GM20431 (cell line): ENCODE data around the gene JAML.

Experiments used
- in situ Hi-C: fragments of 300-500 bp; cut with MseI, MboI; formaldehyde crosslinking; loops from one replicate; pipeline ENCODE4 v1.15.0; 2020; ENCODE audit warnings: low sequenced_read_pairs; ENCODE audit not compliant: unreplicated experiment

Gene JAML

GRCh38 chr11:118217575-118217974, 7.2 kb downstream of the JAML start:
- in situ Hi-C loops = no loop called here

DNA sequence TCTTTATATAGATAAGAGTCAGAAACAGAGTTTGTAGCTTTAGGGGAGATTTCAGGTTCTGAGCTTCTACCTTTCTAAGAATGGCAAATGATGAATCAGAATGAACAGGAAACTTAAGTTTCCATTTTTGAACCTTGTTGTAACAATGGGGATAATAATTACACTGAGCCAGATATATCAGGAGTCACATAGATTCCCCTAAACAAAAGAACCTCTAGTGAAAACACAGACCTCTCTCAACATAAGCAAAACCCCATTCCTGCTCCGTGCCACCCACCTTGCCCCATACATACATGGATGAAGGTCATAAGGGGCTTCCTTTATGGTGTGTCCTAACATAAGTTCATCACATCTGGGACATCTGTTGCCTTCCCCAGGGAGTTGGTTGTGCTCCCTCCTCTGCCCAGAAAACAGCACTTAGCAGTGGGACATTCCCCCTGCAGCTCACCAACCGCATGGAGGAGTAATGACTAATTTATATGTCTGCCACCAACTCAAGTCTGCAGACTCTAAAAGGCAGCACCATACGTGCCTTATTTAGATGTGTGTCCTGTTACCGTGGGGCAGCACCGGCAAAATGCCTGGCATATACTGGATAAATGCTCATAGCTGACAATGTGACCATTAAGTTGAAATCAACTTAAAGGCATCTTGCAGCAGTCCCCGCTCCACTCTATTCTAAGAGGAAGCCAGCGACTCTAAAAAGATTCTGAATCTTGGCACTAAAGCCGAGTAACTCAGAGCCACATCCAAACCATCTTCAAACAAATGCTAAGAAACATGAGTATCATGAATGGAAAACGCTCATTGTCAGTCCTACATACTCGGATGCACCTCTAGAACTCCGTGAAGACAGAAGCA, 8.0 kb downstream of the JAML start:
- in situ Hi-C loops = no loop called here

DNA sequence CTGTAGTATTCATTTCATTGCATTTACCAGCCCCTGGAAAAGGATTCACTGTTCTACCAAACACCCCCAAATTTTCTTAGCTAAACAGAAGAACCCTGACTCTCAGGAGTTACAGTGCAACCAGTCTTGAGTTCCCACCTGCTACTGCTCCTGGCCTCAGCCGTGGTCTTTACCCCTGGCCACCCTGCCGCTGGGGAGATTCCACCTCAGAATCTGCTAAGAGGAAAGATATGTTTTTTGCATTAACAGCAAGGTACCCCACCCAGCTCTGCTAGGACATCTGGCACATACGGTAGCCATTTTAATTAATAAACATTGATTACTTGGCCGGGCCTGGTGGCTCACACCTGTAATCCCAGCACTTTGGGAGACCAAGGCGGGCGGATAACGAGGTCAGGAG, 9.0 kb downstream of the JAML start:
- in situ Hi-C loops = no loop called here

DNA sequence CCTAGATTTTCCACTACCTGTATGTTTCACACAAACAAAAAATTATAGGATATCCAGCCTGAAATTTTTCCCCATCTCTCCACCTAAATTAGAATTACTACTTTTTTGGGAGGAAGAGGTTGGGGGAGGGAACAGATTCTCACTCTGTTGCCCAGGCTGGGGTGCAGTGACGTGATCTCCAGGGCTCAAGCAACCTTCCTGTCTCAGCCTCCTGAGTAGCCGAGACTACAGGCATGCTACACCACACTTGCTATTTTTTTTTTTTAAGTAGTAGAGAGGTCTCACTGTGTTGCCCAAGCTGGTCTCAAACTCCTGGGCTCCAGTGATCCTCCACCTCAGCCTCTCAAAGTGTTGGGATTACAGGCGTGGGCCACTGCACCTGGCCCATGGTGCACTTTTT, 9.5 kb downstream of the JAML start:
- in situ Hi-C loops = no loop called here

DNA sequence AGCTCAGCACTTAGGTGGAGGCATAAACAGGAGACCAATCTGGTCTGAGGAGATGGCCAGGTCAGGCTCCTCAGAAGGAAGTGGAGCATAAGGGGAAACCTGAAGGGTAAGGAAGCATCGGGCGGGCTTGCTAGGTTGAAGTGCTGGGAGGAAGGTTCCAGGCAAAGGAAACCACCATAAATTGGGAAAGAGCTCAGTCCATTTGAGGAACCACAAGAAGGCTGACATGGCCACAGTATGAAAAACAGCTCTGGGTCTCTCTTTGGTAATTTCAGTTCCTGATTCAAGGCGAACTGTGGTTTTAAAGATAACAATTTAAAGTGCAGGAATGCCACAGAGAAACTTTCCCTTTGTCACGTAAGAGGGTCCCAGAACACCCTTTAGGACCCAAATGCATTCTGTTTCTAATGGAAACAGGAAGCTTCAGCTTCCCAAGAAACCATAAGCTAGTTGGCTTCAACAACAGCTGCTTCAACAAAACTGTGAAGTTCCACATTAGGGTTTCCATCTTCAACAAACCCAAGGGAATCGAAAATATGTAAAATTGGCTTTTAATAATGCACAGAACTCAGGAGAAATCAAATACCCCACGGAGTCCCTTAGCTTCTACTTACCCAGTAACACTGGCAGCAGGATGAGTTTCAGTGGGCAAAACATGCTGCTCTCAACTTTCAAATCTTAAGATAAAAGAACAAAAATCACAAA, 10.4 kb downstream of the JAML start:
- in situ Hi-C loops = no loop called here

DNA sequence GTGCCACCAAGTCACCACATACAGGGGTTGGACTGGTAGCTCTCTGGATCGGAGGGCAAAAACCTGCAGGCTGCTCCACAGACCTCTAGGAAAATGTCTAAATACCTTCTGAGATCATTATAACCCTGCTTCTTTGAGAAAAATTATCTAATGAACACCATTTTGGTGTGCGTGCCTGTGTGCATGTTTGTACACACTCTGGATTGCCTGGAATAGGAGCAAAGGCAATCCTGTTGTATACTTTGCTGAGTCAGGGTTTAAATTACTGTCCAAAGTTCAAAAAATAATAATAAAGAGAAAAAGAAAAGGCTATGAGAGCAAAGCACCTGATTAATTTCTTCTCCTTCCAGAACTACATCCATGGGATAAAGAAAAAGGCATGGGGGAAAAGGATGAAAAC, 11.0 kb downstream of the JAML start:
- in situ Hi-C loops = no loop called here

GRCh38 chr11:118213201-118213600, 11.6 kb downstream of the JAML start:
- in situ Hi-C loops = no loop called here

DNA sequence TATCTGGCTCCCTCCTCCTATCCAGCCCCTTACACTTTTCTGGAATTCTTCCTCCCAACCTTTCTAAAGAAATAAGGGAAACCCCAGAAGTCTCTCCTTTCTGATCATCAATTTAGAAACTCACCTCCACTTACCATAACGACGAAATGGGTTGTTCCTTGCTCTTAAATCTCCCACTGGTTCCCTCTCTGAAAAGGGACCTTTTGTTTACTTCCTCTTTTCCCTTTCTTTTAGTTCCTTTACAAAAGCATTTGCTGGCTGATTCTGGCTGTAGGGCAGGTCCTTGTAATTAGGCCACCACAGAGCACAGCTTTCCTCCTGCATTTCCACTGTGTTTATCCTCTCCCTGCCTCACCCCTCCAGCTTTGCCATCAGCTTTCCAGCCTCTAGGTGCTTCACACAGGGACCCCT, 12.0 kb downstream of the JAML start:
- in situ Hi-C loops = no loop called here

DNA sequence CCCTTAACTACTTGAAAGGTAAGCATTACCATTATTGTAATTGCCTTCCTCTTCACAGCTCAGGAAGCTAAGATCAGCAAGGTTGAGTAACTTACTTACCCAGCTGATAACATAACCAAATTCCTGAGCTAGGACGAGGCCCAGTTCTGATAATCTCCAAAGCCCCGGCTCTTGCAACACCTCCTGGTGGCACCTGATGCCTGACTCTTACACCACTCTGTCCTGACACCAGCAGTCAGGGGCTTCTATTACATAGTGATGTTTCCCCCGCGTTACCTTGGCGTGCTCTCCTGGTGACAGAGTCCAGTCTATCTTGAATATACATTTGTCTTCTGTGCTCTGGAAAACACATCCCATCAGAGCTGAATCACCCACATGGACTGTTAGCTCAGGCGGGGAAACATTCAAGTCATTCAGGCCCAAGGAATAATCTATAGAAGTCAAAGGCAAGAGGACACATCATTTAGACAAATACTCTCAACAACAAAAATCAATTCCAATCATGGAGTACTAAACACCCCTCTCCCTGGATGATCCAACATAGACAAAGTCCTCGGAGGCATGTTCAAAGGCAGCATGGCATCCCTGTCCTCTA, 12.6 kb downstream of the JAML start:
- in situ Hi-C loops = no loop called here

DNA sequence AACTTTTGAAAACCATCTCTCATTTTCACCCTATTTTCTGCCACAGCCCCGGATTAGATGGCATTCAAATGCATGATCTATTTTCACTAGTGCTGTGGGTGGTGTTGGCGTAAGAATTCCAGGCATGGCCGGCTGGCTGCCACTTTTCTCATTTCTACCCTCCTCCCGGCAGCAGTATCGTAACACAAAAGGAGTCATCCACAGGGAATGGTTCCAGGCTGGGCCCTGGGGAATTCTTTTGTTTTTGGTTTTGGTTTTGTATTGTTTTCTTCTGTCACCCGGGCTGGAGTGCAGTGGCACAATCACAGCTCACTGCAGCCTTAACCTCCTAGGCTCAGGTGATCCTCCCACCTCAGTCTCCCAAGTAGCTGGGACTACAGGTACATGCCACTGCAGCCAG, 13.8 kb downstream of the JAML start:
- in situ Hi-C loops = no loop called here

DNA sequence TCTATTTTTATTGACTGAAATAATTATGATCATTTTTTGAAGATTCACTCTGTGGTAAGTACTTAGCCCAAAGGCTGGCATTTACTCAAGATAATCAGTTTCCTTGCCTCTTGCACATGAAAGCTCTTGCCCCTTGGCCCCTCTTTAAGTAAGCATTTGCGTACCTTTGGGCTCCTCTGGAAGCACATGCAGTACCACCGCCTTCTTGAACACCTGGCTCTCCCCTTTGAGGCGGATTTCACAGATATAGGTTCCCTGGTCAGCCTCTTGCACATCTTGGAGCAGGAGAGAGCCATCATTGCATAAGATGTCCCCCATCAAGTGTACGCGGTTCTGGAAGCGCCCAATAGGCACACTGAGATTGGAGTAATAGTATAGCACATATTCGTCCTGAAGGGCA, 14.5 kb downstream of the JAML start:
- in situ Hi-C loops = no loop called here

- in situ Hi-C loops = no loop called here
These were observed 15.8 kb downstream of the JAML start for GRCh38 chr11:118209033-118209432.

DNA sequence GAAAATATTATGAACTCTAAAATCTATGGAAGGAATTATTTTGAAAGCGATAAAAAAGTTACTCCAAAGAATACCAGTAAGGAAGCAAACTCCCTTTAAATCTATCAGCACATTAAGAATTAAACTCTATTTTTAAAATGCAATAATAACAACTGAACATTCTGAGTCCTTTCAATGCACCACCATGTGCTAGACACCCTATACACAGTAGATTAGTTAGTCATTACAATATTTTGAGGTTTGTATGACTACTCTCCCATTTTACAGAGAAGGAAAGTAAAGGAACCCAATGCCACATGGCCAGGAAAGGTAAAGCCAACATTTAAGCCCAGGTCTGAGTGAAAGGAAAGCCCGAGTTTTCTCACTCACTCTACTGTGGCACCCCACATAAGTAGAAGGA, 17.7 kb downstream of the JAML start:
- in situ Hi-C loops = no loop called here

GRCh38 chr11:118206391-118207031, 18.3 kb downstream of the JAML start:
- in situ Hi-C loops = no loop called here

- in situ Hi-C loops = no loop called here
These were observed 19.0 kb downstream of the JAML start for GRCh38 chr11:118205606-118206378.

DNA sequence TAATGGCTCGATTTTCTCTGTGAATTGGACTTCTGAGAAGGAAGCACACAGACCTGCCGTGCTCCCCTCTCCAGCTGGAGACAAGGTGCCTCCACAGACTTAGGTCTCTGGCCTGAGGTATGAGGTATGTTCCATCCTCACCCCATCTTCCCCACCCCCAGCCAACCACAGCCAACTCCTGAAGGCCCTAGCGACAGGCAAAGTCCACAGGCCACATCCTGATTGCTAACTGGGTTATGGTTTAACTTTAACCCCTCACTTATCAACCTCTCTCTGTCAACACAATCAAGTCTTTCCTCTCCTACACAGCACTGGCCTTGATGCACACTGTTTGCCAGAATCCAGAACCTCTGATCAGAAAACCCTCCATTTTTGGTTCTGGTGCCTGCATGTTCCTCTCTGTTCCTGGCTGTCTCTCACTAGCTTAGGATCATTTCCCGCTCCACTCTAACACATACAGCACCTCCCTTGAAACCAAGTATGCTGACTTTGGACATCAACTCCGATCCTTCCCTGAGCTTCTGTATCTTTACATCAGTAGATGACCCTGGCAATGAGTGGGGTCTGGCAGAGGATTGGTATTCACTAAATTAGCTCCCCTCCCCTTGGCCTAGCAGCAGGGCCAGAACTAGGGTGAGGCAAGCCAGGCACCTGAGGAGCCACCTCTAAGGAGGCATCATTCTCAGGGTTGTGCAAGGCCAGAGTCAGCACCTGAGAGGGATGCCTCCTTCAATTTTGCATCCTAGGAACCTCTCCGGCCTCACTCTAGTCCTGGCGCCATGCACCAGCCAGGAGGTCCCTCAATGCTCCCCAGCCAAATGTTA, 22.0 kb downstream of the JAML start:
- in situ Hi-C loops = no loop called here

DNA sequence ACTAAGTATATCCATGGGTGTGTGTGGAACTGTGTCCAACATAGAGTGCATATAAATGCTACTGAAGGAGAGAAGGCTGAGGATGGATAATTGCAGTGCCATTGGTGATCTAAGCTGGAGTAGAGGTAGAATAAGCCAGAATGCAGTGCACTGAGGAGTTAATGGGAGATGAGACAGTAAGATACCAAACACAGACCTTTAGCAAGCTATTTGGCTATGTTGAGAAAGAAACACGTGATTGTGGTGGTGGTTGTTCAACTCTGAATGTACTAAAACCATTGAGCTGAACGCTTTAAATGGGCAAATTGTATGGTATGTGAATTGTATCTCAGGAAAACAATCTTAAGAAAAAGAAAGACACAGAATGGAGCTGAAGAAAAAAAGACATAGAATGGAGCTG, 22.8 kb downstream of the JAML start:
- in situ Hi-C loops = no loop called here

DNA sequence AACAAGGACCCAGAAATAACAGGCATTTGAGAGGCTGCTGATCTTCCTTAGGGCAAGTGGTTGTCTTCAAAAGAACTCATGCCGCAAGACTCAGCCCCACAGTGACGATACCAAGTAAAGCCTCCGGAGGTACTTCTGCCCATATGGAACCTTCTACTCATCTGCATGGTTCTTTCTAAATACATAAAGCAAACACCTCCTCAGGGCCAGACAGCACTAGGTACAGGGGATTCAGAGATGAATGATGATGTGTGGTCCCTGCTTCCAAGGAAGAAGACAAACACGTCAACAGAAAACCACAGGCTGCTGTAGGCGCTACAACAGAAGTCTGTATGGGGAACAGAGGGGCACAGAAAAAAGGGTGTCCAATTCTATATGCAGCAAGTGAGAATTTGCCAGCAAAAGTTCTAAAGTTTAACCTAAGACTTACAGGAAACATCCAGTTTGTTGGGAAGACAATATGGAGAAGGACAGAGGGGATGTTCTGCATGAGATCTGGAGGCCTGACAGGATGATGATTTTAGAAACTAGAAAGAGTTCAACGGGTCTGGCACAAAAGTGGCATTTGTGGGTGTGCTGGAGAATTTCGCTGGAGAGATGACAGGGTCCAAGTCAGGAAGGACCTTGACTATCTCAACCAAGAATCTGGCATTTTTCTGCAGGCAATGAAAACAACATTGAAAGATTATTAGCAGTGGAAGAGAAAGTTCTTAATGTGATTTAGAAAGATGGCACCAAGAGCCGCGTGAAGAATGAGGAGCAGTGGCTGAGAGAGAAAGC, 23.7 kb downstream of the JAML start:
- in situ Hi-C loops = no loop called here
